ENCODE data around the gene PDE8A.

The PDE8A gene

DNA sequence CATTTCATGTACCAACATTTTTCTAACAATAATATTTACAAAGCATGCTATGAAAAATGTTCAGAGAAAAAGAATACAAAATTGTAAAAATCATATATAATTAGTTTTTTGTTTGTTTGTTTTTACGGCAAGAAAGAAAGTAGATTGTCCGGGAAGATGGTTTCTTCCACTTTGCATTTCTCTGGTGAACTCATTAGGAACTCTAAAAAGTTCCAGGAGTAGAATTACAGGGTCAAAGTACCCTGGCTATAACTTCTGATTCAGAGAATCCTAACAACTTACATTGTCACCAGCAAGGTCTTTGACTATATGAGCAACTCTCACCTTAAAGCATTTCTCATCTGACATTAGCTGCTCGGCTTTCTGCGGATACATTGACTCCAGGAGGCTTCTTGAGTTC lies 196.7 kb downstream of the PDE8A start:
- TF ChIP-seq CTCF (IDR thresholded peaks at IDR 0.05) = no peak

DNA sequence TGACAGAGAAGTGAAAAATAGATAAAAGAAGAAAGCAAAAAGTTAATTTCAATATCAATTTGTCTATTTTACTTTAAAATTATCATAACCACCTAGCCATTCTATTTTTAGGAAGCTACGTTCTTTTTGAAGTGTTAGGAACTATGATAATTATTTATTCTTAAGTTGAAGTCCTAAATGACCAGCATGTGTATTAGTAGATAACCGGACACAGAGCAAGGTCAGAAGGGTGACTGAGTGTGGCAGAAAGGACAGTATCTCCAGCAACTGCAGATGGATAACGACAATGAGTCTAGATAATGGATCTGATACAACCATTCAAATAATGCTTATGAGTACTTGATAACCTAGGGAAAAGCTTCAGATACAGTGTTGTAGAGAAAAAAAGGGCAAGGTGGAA lies 198.0 kb downstream of the PDE8A start:
- no peak for TF ChIP-seq CTCF (IDR thresholded peaks at IDR 0.05)
